IMR-90 (cell line): ENCODE measurements around the gene COLEC12. TPM values are rescaled to one million over a fixed set of nuclear protein-coding genes. Genes with fewer than 3 reads are reported as not detected.
"Not testable (repeated sequence)": the region's sequence is repeated elsewhere in the genome, so short reads cannot be mapped to it uniquely, and the experiment has no call there.

Experiments used
- ATAC-seq: fragments of 200-7000 bp; cut with Tn5 transposase; 2 replicates; pipeline ENCODE4 v1.9.1; 2020; ENCODE audit warnings: low read depth, mild to moderate bottlenecking, moderate library complexity
- BruUV-seq: library from RNA; stranded (reverse); fragments of 400-500 nt; replicated peaks from 2 replicates; lab custom pipeline; 2021; lab: Mats Ljungman, UMichigan
- CTCF ChIA-PET: fragments of 300-600 bp; formaldehyde crosslinking; extraction: SDS; loops from one replicate; lab custom pipeline; 2021; ENCODE audit warnings: antibody characterized with exemption; lab: Yijun Ruan, JAX
- POLR2A ChIA-PET: fragments of 300-600 bp; sonication (Branson Sonifier 250); formaldehyde crosslinking; loops from one replicate; lab custom pipeline; 2022; ENCODE audit warnings: antibody characterized with exemption; ENCODE audit not compliant: unreplicated experiment; lab: Charles Lee
- DNase-seq: peaks from one replicate; pipeline ENCODE4 v3.0.0; 2013
- H2AFZ ChIP-seq: replicated peaks from 2 replicates; pipeline ENCODE3; 2013; ENCODE audit warnings: low read length, mild to moderate bottlenecking; ENCODE audit not compliant: poor library complexity
- H2AK5ac ChIP-seq: 2 replicates; pipeline ENCODE4 v1.6.1; 2013; ENCODE audit warnings: low read depth, low read length, inconsistent platforms
- H2AK9ac ChIP-seq: replicated peaks from 2 replicates; pipeline ENCODE3; 2013; ENCODE audit warnings: mild to moderate bottlenecking, low read depth, low read length, moderate library complexity; ENCODE audit not compliant: poor library complexity
- H2BK120ac ChIP-seq: 2 replicates; pipeline ENCODE4 v1.6.1; 2013; ENCODE audit warnings: low read depth, low read length, inconsistent platforms
- H2BK15ac ChIP-seq: 3 replicates; pipeline ENCODE4 v1.6.1; 2013; ENCODE audit warnings: low read depth, low read length, inconsistent platforms
- H2BK20ac ChIP-seq: 2 replicates; pipeline ENCODE4 v1.6.1; 2013; ENCODE audit warnings: low read depth, mild to moderate bottlenecking, inconsistent platforms, low read length, moderate library complexity
- H2BK5ac ChIP-seq: 2 replicates; pipeline ENCODE4 v1.6.1; 2013; ENCODE audit warnings: mild to moderate bottlenecking, low read depth, low read length, inconsistent platforms; ENCODE audit not compliant: poor library complexity, severe bottlenecking
- H3K14ac ChIP-seq: replicated peaks from 2 replicates; pipeline ENCODE4 v1.6.1; 2013; ENCODE audit warnings: low read depth, low read length, inconsistent platforms
- H3K18ac ChIP-seq: 2 replicates; pipeline ENCODE4 v1.6.1; 2013; ENCODE audit warnings: low read depth, low read length, control low read depth
- H3K23ac ChIP-seq: 2 replicates; pipeline ENCODE4 v1.6.1; 2013; ENCODE audit warnings: low read depth, low read length, inconsistent platforms
- H3K27ac ChIP-seq: 2 replicates; pipeline ENCODE4 v1.5.1; 2013; ENCODE audit warnings: mild to moderate bottlenecking, control low read depth, low read length; ENCODE audit not compliant: insufficient read depth
- H3K27me3 ChIP-seq: 2 replicates; pipeline ENCODE4 v1.6.1; 2013; ENCODE audit warnings: low read length; ENCODE audit not compliant: control insufficient read depth, insufficient read depth
- H3K36me3 ChIP-seq: 2 replicates; pipeline ENCODE4 v1.6.1; 2013; ENCODE audit warnings: low read length, mixed read lengths; ENCODE audit not compliant: control insufficient read depth, insufficient read depth
- H3K4ac ChIP-seq: 2 replicates; pipeline ENCODE4 v1.6.1; 2013; ENCODE audit warnings: low read depth, low read length, inconsistent platforms
- H3K4me1 ChIP-seq: 2 replicates; pipeline ENCODE4 v1.6.1; 2013; ENCODE audit warnings: low read length, mixed read lengths; ENCODE audit not compliant: control insufficient read depth, insufficient read depth
- H3K4me2 ChIP-seq: 2 replicates; pipeline ENCODE4 v1.6.1; 2013; ENCODE audit warnings: low read depth, mild to moderate bottlenecking, control low read depth, low read length, moderate library complexity
- H3K4me3 ChIP-seq: 2 replicates; pipeline ENCODE4 v1.5.1; 2013; ENCODE audit warnings: low read depth, mild to moderate bottlenecking, control low read depth, low read length, moderate library complexity; ENCODE audit not compliant: insufficient read depth
- H3K56ac ChIP-seq: 2 replicates; pipeline ENCODE4 v1.6.1; 2013; ENCODE audit warnings: low read length, inconsistent platforms; ENCODE audit not compliant: insufficient read depth; ENCODE audit errors: extremely low read depth
- H3K79me1 ChIP-seq, 2 experiments: 2 replicates each; pipeline ENCODE4 v1.6.1; 2013; ENCODE audit warnings: low read length in 2 of 2, inconsistent platforms in 1 of 2, low read depth in 1 of 2
- H3K9ac ChIP-seq: 2 replicates; pipeline ENCODE4 v1.6.1; 2013; ENCODE audit warnings: low read depth, low read length, control low read depth
- H3K9me1 ChIP-seq: 2 replicates; pipeline ENCODE4 v1.6.1; 2013; ENCODE audit warnings: low read length, inconsistent platforms; ENCODE audit not compliant: insufficient read depth
- H3K9me3 ChIP-seq: 2 replicates; pipeline ENCODE4 v1.6.1; 2013; ENCODE audit warnings: low read length; ENCODE audit not compliant: control insufficient read depth, insufficient read depth
- H4K20me1 ChIP-seq: 2 replicates; pipeline ENCODE4 v1.6.1; 2013; ENCODE audit warnings: low read length, inconsistent platforms; ENCODE audit not compliant: insufficient read depth
- H4K5ac ChIP-seq: 2 replicates; pipeline ENCODE4 v1.6.1; 2013; ENCODE audit warnings: mild to moderate bottlenecking, low read depth, low read length, control low read depth
- H4K8ac ChIP-seq, 2 experiments: 2 replicates each; pipeline ENCODE4 v1.6.1; 2013; ENCODE audit warnings: low read depth in 2 of 2, low read length in 2 of 2, control low read depth in 1 of 2, inconsistent platforms in 1 of 2
- H4K91ac ChIP-seq: 2 replicates; pipeline ENCODE4 v1.6.1; 2013; ENCODE audit warnings: low read depth, low read length, inconsistent platforms; ENCODE audit not compliant: insufficient read depth
- CTCF ChIP-seq: conservative IDR thresholded peaks from 2 replicates; pipeline ENCODE4 v1.5.1; 2012; ENCODE audit warnings: mild to moderate bottlenecking, low read depth, low read length, improper control_type of control experiment
- NFE2L2 ChIP-seq: fragments of 150-350 bp; IDR thresholded peaks from 2 replicates; pipeline ENCODE4 v1.6.1; 2016; ENCODE audit warnings: low read depth, mild to moderate bottlenecking, low read length
- RAD21 ChIP-seq: IDR thresholded peaks from 2 replicates; pipeline ENCODE4 v1.6.1; 2012; ENCODE audit warnings: low read length, improper control_type of control experiment
- WGBS, 2 experiments: methylation state at CpG; one replicate each; pipeline versions ENCODE4 v1.1.5 to v1.1.7; 2013; ENCODE audit warnings: missing lambda C conversion rate in 2 of 2; ENCODE audit not compliant: insufficient read length in 1 of 2; ENCODE audit errors: extremely low coverage in 2 of 2; 5-methylcytosine and 5-hydroxymethylcytosine counted together
- dilution Hi-C: fragments of 300-500 bp; cut with HindIII; formaldehyde crosslinking; loops from one replicate; pipeline ENCODE4 v1.14.3; 2018; ENCODE audit warnings: low sequenced_read_pairs; ENCODE audit not compliant: unreplicated experiment
- in situ Hi-C: fragments of 300-500 bp; cut with MboI; formaldehyde crosslinking; loops from 3 replicates; pipeline ENCODE4 v1.14.3; 2019; ENCODE audit warnings: low sequenced_read_pairs, inconsistent platforms, mixed read lengths
- intact Hi-C: fragments of 100-400 bp; cut with micrococcal nuclease; formaldehyde crosslinking; loops from 2 replicates; pipeline ENCODE4 v1.10.0; 2022
- polyA plus RNA-seq, 3 experiments: library from polyadenylated mRNA; depleted of rRNA; stranded (reverse); fragments of >200 nt; gene quantifications; 2 replicates each; pipeline ENCODE4 v1.2.3, GENCODE V29; 2012; ENCODE audit warnings: low replicate concordance in 1 of 3
- total RNA-seq: library from RNA; depleted of rRNA; stranded (reverse); fragments of >200 nt; gene quantifications from 2 replicates; pipeline ENCODE4 v1.2.3, GENCODE V29; 2012

COLEC12 gene
- total and polyA plus RNA-seq, 2 of the 4 experiments (the other 2 are of a cell fraction): 1.0 to 2.3 TPM

- ChIA-PET POLR2A (no interaction called here), CTCF (interaction anchor here (1.5 to 1.6 kb wide), 2 partner anchors 328 to 332 kb away, joined by 4 to 9 read pairs; no protein-coding TSS in a partner anchor)
- H3K79me1 ChIP-seq: no peaks in the 10 kb centered on the region
- DNase-seq (no peak), ATAC-seq (0 out of 2 replicates have a peak, but pooled peaks have one; percentile 32)
- WGBS, 2 experiments: no CpG with 5 or more reads among the region's 3 CpGs
- no peak overlapping the region for H4K5ac ChIP-seq
- intact Hi-C loops: no loop called here
- no peaks in the 10 kb centered on the region for H3K4me1 ChIP-seq
- H3K36me3 ChIP-seq: no peaks in the 10 kb centered on the region
- H3K18ac ChIP-seq: no peak overlapping the region
- no peak overlapping the region for H3K23ac ChIP-seq
- H2AK9ac ChIP-seq: no peak overlapping the region
- TF ChIP-seq RAD21: peak; percentile 16; the same call in 1 of the 2 replicates
- no peak for TF ChIP-seq NFE2L2
- TF ChIP-seq CTCF: peak; percentile 23
- H3K27me3 ChIP-seq: peaks cover 37% of the 10 kb centered on the region
- no peaks in the 10 kb centered on the region for H4K20me1 ChIP-seq
- H2BK20ac ChIP-seq: no peak overlapping the region
- H3K14ac ChIP-seq: no peak overlapping the region
- no peak overlapping the region for H4K8ac ChIP-seq
- in situ Hi-C loops: no loop called here
- H2BK120ac ChIP-seq: no peak overlapping the region
- no TSS peak for BruUV-seq
- H3K4me3 ChIP-seq: no peak overlapping the region
- no peak overlapping the region for H3K4ac ChIP-seq
- no peak overlapping the region for H3K9ac ChIP-seq
- H3K27ac ChIP-seq: no peak overlapping the region
- dilution Hi-C loops: no loop called here
- no peak overlapping the region for H2AFZ ChIP-seq
- H3K4me2 ChIP-seq: no peak overlapping the region
- no peak overlapping the region for H3K56ac ChIP-seq
- H2AK5ac ChIP-seq: no peak overlapping the region
- H2BK15ac ChIP-seq: no peak overlapping the region
- no peak overlapping the region for H2BK5ac ChIP-seq
- no peaks in the 10 kb centered on the region for H3K9me3 ChIP-seq
- no peak overlapping the region for H4K91ac ChIP-seq
- H3K9me1 ChIP-seq: no peaks in the 10 kb centered on the region
Observed at GRCh38 chr18:292271-292670, 208.2 kb downstream of the COLEC12 start.

GRCh38 chr18:289970-290369 lies 210.5 kb downstream of the COLEC12 start:
- H3K79me1 ChIP-seq, H3K4me3 ChIP-seq, H2AK5ac ChIP-seq, DNase-seq, in situ Hi-C loops, H4K8ac ChIP-seq, H3K18ac ChIP-seq, H3K9me3 ChIP-seq, BruUV-seq, H3K36me3 ChIP-seq, H3K4me1 ChIP-seq, H3K23ac ChIP-seq, H2AK9ac ChIP-seq, H3K4ac ChIP-seq, H3K4me2 ChIP-seq, H3K14ac ChIP-seq, H3K9me1 ChIP-seq, CTCF ChIA-PET, H2BK15ac ChIP-seq, H4K91ac ChIP-seq, H2BK120ac ChIP-seq, H2BK20ac ChIP-seq, H3K27ac ChIP-seq, dilution Hi-C loops, POLR2A ChIA-PET, ATAC-seq, H2BK5ac ChIP-seq, H4K20me1 ChIP-seq, H4K5ac ChIP-seq, H3K56ac ChIP-seq, H2AFZ ChIP-seq, H3K9ac ChIP-seq: not testable (repeated sequence)
- intact Hi-C loops: loop anchor here (5.0 kb wide), 1 partner anchor 207 kb away; no protein-coding TSS in a partner anchor
- peaks cover 19% of the 10 kb centered on the region for H3K27me3 ChIP-seq
- WGBS, 2 experiments: no CpG with 5 or more reads among the region's 4 CpGs
